Activated T-cell treated with anti-CD3 and anti-CD28 coated beads, Interleukin-2, amount 50 U/mL, for 72 hours (primary cell): ENCODE measurements around the gene KHK. TPM values are rescaled to one million over a fixed set of nuclear protein-coding genes. Genes with fewer than 3 reads are reported as not detected.

ENCODE experiments used
- ATAC-seq, 2 donors: fragments of 150-1000 bp; cut with Tn5 transposase; replicated peaks in 1 of 2; 2 replicates each; pipeline ENCODE4 v1.10.0; 2021; ENCODE audit warnings: moderate library complexity in 2 of 2, mild to moderate bottlenecking in 1 of 2
- DNase-seq, 2 donors: peaks; one replicate each; pipeline ENCODE4 v3.0.0; 2021 to 2022; ENCODE audit warnings: mixed read lengths in 1 of 2
- H3K27ac Mint-ChIP-seq: one replicate; pipeline ENCODE4 v1.8.0; 2022; ENCODE audit warnings: mild to moderate bottlenecking, moderate library complexity, mixed read lengths
- H3K27me3 Mint-ChIP-seq: one replicate; pipeline ENCODE4 v1.8.0; 2022; ENCODE audit warnings: low read depth, mixed read lengths
- H3K36me3 Mint-ChIP-seq, 2 donors: one replicate each; pipeline ENCODE4 v1.8.0; 2022; ENCODE audit warnings: mixed read lengths in 2 of 2, mild to moderate bottlenecking in 1 of 2; ENCODE audit not compliant: insufficient read depth in 2 of 2
- H3K4me1 Mint-ChIP-seq: one replicate; pipeline ENCODE4 v1.8.0; 2022; ENCODE audit warnings: low read depth, mixed read lengths
- H3K4me3 Mint-ChIP-seq, 2 donors: one replicate each; pipeline ENCODE4 v1.8.0; 2022; ENCODE audit warnings: mild to moderate bottlenecking in 2 of 2, mixed read lengths in 2 of 2, moderate library complexity in 2 of 2
- H3K9me3 Mint-ChIP-seq, 2 donors: one replicate each; pipeline ENCODE4 v1.8.0; 2022; ENCODE audit warnings: mixed read lengths in 2 of 2
- total RNA-seq, 2 donors: library from RNA; stranded (reverse); gene quantifications; one replicate each; pipeline ENCODE4 v1.2.3, GENCODE V29; 2022

The KHK gene
- total RNA-seq, 2 donors from 2014 or later = 11.9 to 12.9 TPM

GRCh38 chr2:27088634-27089033, 2.1 kb downstream of the KHK start:
- no peak overlapping the region for H3K27ac Mint-ChIP-seq

DNA sequence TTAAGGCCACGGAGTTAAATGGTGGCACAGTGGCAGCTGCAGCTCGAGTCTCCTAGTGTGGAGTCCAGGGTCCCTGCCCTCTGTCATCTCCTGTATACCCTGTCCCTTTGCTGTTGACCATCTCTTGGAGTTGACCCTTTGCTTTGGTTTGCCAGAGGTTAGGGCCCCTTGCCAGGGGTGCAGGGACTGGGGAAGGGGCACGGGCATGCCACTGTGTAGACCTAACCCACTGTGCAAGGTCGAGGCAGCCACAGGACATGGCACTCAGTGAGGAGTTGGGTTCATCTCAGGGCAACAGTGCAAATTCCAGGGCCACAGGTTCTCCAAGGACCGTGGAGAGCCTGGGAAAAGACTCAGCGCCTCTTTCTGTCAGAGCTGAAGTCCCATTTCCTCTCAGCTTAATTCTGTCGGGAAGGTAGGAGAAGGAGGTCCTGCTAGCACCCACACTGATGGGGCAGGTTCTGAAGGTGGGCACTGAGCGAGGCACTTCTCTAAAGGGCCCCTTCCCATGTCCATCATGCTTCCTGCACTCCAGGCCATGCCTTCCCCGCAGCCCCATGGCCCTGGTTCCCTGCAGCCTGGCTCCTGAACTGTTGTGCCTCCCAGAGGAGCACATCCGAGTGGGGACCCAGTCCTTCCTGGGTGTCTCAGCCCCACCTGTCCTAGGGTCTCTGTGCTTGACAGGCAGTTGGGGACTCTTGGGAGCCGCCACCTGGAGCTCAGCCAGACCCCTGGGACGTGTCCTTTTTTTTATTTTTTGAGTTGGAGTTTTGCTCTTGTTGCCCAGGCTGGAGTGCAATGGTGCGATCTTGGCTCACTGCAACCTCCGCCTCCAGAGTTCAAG, 2.8 kb downstream of the KHK start:
- no peaks in the 10 kb centered on the region for H3K9me3 Mint-ChIP-seq
- H3K36me3 Mint-ChIP-seq = no peaks in the 10 kb centered on the region
- DNase-seq = no peak
- H3K4me3 Mint-ChIP-seq = no peak overlapping the region
- no peak overlapping the region for H3K27ac Mint-ChIP-seq
- ATAC-seq = no peak
- no peaks in the 10 kb centered on the region for H3K27me3 Mint-ChIP-seq
- peaks cover 37% of the 10 kb centered on the region for H3K4me1 Mint-ChIP-seq

More at GRCh38 chr2:27088634-27089033, 2.1 kb downstream of the KHK start:
- DNase-seq (no peak), ATAC-seq (no peak)
- Mint-ChIP-seq H3K4me1 (peaks cover 41% of the 10 kb centered on the region), H3K9me3 (no peaks in the 10 kb centered on the region), H3K27me3 (no peaks in the 10 kb centered on the region), H3K36me3 (no peaks in the 10 kb centered on the region), H3K4me3 (peak overlapping the region; percentile 27)

DNA sequence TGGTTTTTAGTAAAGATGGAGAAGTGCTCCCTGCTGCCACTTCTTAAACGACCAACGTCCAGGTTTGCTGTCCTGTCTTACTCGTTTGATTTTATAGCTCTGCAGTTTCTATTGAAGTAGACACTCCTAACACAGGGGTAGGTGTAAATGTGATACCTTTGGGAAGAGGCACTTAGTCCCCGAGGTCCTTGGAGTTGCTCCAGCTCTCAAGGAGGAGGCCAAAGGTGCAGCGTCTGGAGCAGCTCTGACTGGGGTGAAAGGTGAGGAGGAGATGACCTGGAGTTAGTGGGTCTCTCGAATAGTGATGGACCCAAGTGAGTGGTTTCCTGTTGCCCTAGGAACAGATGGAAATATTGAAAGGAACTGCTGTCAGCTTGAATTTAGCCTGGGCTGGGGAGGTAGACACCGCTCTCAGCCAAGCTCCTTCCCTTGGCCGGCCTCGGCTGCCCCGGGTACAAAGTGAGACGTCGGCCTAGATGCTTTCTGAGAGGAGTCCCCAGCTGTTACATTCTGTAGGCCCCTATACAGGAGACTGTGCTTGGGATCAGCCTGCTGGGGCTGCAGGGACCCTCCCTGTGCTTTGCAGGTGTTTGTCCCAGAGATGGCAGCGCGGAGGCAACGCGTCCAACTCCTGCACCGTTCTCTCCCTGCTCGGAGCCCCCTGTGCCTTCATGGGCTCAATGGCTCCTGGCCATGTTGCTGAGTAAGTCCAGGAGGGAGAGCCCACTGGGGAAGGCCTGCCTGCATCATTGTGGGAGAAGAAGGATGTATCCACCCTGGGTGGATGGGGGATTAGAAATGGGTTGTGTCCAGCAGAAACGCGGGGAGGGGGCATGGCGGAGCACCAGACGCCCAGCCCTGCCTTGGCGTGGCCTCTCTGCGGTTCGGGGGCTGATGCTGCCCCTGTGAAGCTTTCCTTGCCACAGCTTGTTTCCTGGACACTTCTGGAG, 5.4 kb downstream of the KHK start:
- H3K27ac Mint-ChIP-seq = no peak overlapping the region
- no peak for ATAC-seq
- DNase-seq = no peak
- H3K27me3 Mint-ChIP-seq = no peaks in the 10 kb centered on the region
- no peaks in the 10 kb centered on the region for H3K36me3 Mint-ChIP-seq
- no peak overlapping the region for H3K4me3 Mint-ChIP-seq
- H3K9me3 Mint-ChIP-seq = no peaks in the 10 kb centered on the region
- peaks cover 36% of the 10 kb centered on the region for H3K4me1 Mint-ChIP-seq

DNA sequence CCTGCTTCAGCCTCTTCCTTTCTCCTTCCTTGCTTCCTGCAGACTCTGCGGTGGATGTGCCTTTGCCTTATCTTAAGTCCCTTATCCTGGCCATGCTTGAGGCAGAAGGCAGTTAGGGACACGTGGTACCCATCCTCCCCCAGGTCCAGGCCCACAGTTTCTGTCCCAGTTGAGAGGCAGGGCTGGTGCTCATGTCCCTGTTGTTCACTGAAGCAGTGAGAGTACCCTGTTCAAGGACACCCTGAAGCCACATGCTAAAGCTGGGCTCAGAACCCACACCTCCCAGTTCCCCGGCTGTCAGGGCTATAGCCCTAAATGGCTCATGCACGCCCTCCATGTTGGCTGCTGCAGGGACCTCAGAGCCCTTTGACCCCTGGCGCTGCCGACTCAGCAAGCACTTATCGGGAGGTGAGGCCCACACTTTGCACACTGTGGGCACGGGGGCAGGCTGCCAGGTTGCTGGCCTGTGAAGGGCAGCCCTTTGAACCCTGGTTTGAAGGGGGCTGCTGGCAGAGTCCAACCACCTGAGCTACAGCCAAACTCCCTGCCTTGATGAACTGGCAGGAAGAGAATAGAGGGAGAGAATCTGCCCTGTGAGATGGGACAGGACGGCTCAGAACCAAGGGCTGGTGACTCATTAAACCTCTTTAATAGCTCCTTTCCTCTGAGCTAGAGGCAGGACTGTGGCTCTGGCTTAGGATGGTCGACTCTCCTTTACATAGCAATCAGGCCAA, 6.3 kb downstream of the KHK start:
- Mint-ChIP-seq H3K27ac (no peak overlapping the region), H3K4me1 (peaks cover 28% of the 10 kb centered on the region), H3K27me3 (no peaks in the 10 kb centered on the region), H3K9me3 (no peaks in the 10 kb centered on the region), H3K36me3 (no peaks in the 10 kb centered on the region), H3K4me3 (no peak overlapping the region)
- ATAC-seq = no peak
- no peak for DNase-seq

- Mint-ChIP-seq H3K36me3 (no peaks in the 10 kb centered on the region), H3K27me3 (no peaks in the 10 kb centered on the region), H3K4me1 (peaks cover 22% of the 10 kb centered on the region), H3K4me3 (no peak overlapping the region), H3K9me3 (no peaks in the 10 kb centered on the region), H3K27ac (no peak overlapping the region)
- no peak for DNase-seq
- no peak for ATAC-seq
Observed at GRCh38 chr2:27093430-27094352, 7.1 kb downstream of the KHK start.

GRCh38 chr2:27094353-27094984, 7.9 kb downstream of the KHK start:
- DNase-seq (no peak), ATAC-seq (no peak)
- Mint-ChIP-seq H3K4me3 (no peak overlapping the region), H3K27ac (no peak overlapping the region), H3K4me1 (peaks cover 16% of the 10 kb centered on the region), H3K27me3 (no peaks in the 10 kb centered on the region), H3K9me3 (no peaks in the 10 kb centered on the region), H3K36me3 (no peaks in the 10 kb centered on the region)

DNA sequence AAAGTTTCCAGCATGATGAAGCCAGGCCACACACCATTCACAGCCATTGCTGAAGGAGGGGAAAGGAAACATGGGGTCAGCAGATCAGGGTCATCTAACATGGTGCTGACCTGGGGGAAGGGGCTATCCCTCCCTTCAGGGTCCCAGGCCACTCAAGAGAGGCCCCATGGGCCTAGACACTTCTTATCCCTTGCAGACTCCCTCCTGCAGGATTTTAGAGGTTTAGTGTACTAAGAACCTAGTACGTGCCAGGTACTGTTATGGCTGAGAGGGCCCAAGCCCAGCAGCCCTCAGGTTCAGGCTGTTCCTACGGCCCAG, 8.8 kb downstream of the KHK start:
- no peak overlapping the region for H3K27ac Mint-ChIP-seq
- H3K27me3 Mint-ChIP-seq = no peaks in the 10 kb centered on the region
- no peak for DNase-seq
- no peaks in the 10 kb centered on the region for H3K36me3 Mint-ChIP-seq
- ATAC-seq = no peak
- H3K9me3 Mint-ChIP-seq = no peaks in the 10 kb centered on the region
- H3K4me3 Mint-ChIP-seq = peak overlapping the region; percentile 54 to 56
- H3K4me1 Mint-ChIP-seq = peaks cover 16% of the 10 kb centered on the region

GRCh38 chr2:27095745-27096651, 9.4 kb downstream of the KHK start:
- no peaks in the 10 kb centered on the region for H3K36me3 Mint-ChIP-seq
- peaks cover 16% of the 10 kb centered on the region for H3K4me1 Mint-ChIP-seq
- H3K27me3 Mint-ChIP-seq = no peaks in the 10 kb centered on the region
- H3K4me3 Mint-ChIP-seq = peak overlapping the region; percentile 54 to 56
- no peaks in the 10 kb centered on the region for H3K9me3 Mint-ChIP-seq
- DNase-seq (peak; percentile 39 to 45), ATAC-seq (peak; percentile 76 to 83)
- no peak overlapping the region for H3K27ac Mint-ChIP-seq

GRCh38 chr2:27096748-27097297, 10.3 kb downstream of the KHK start:
- Mint-ChIP-seq H3K4me1 (peaks cover 16% of the 10 kb centered on the region), H3K36me3 (no peaks in the 10 kb centered on the region), H3K27me3 (no peaks in the 10 kb centered on the region), H3K9me3 (no peaks in the 10 kb centered on the region), H3K4me3 (no peak overlapping the region), H3K27ac (no peak overlapping the region)
- no peak for DNase-seq
- ATAC-seq = no peak

- Mint-ChIP-seq H3K27ac (no peak overlapping the region), H3K4me1 (peaks cover 16% of the 10 kb centered on the region), H3K36me3 (no peaks in the 10 kb centered on the region)
Observed at GRCh38 chr2:27097341-27097740, 10.8 kb downstream of the KHK start.

DNA sequence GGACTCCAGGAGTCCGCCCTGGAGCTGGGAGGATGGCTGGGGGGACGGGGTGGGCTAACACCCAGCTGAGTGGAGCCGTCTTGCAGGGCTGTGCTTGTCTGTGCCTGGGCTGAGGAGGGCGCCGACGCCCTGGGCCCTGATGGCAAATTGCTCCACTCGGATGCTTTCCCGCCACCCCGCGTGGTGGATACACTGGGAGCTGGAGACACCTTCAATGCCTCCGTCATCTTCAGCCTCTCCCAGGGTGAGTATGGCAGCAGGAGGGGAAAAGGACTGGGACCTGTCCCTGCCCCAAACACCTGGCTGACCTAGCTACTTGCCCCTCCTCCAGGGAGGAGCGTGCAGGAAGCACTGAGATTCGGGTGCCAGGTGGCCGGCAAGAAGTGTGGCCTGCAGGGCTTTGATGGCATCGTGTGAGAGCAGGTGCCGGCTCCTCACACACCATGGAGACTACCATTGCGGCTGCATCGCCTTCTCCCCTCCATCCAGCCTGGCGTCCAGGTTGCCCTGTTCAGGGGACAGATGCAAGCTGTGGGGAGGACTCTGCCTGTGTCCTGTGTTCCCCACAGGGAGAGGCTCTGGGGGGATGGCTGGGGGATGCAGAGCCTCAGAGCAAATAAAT, 12.9 kb downstream of the KHK start:
- no peaks in the 10 kb centered on the region for H3K9me3 Mint-ChIP-seq
- ATAC-seq (no peak), DNase-seq (no peak)
- H3K4me3 Mint-ChIP-seq = no peak overlapping the region
- H3K27ac Mint-ChIP-seq = no peak overlapping the region
- H3K36me3 Mint-ChIP-seq = no peaks in the 10 kb centered on the region
- no peaks in the 10 kb centered on the region for H3K27me3 Mint-ChIP-seq
- H3K4me1 Mint-ChIP-seq = peaks cover 16% of the 10 kb centered on the region

More at GRCh38 chr2:27097341-27097740, 10.8 kb downstream of the KHK start:
- Mint-ChIP-seq H3K4me3 (no peak overlapping the region), H3K9me3 (no peaks in the 10 kb centered on the region), H3K27me3 (no peaks in the 10 kb centered on the region)
- ATAC-seq = no peak
- no peak for DNase-seq
